Globus pallidus (tissue), 1 donor: ENCODE results near the gene PKM.
"Not testable (repeated sequence)": the region's sequence is repeated elsewhere in the genome, so short reads cannot be mapped to it uniquely, and the experiment has no call there.

Experiments used
- DNase-seq: peaks from one replicate; pipeline ENCODE4 v3.0.0-alpha.2; 2015; ENCODE audit warnings: low spot score

Gene PKM

DNA sequence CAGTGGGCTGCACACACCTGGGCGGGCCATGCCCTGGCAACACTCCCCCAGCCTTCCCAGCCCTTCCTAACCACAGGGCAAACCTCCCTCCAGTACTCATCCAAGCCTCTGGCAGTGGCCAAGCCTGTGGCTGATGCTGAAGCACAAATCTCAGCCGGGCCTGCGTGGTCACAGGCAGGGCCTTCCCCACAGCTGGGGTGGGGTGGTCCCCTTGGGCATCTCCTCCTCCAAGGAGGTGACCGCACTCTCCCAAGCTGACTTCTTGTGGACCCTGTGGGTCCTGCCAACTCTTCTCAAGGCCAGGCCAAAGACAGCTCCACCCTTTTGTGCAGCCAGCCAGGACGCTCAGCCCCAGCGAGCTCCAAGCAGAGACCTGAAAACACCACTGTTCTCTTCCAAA is 54.8 kb downstream of the PKM start:
- no peak for DNase-seq

DNA sequence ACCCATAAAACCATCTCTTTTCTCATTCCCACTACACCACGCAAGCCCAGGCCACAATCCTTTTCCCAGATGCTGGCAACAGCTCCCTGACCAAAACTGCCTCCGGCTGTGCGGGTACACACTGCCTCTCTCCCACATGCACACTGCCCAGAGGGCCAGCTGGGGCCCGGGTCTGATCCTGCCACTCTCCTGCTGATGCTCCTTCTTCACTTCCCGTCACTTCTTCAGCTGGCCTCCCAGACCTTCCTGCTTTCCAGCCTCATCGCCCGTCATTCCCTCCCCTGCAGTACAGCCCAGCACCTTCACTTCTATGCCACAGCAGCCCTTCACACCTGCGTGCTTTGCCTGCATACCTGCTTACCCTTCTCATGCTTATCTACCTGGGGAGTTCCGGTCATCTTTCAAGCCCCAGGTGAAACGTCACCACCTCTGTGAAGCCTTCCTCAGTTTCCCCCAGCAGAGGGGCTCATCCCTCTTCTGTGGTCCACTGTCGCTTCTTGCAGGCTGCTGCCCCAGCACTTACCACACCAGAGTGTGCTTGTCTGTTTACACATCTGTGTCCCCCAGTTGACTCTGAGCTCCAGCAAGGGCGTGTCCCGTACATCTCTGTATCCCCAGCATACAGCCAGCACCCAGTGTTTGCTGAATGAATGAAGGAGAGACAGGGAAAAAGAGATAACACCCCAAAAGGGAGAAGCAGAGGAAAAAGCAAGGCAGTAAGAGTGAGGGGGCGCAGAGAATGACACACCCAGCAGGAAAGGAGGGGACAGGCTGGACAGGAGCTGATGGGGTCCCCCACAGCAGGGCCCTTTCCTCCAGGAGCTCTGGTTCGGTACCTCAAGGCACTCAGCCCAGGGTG is 55.6 kb downstream of the PKM start:
- DNase-seq, result no peak

DNA sequence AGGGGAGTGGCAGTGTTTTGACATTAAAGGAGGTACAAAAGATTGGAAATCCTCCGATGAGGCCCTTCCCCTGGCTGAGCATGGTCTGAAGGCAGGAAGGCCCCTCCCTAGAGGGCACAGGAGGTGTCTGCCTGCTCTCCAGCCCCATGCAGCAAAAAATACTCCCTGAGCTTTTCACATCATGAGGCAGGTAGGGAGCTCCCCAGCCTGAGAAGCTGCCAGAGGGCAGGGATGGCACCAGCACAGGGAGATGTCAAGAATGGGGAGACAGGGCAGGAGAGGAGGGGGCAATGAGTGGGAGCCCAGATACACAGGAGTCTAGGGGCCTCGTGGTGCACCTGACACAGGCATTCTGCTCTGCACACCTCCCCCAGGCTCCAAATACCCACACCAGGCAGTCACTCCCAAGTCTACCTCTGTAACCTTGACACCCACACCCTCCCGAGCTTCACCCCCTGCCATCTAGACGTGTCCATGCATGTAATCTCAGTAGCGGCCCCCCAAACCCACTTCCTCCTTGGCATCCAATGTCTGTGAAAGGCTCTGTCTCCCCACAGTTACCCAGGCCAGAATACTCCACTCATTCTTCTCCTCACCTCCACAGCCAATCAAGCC is 56.3 kb downstream of the PKM start:
- no peak for DNase-seq

GRCh38 chr15:72173864-72174550 is 57.0 kb downstream of the PKM start:
- DNase-seq, result no peak

DNA sequence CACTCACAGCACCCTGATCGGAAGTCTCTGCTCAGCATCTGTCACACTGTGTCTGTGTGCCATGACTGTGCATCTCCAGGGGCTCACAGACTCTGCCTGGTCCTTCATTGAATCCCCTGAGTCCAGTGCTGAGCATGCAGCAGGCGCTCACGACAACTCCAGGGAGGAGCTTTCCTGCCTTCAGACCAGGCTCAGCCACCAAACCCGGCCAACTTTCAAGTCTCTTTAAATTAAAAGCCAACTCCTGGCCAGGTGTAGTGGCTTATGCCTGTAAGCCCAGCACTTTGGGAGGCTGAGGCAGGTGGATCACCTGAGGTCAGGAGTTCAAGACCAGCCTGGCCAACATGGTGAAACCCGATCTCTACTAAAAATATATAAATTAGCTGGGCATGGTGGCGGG is 57.6 kb downstream of the PKM start:
- no peak for DNase-seq

DNA sequence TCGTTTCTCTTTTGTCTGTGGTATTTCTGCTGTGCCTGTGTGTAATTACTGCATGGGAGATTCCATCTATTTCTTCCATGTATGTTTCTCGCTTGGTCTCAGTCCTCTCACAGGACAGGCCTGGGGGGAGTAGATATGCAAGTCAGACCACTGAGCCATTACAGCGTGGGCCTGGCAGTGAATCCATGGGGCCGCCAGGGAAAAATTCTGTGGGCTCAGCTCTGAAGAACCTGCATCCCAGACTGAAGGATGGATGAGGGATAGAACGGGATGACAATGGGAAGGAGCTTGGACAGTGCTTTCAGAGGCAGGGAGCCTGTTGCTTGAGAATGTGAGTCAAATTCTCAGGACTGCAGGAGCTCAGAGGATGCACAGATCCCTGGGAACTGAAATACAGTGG is 58.2 kb downstream of the PKM start:
- no peak for DNase-seq

GRCh38 chr15:72171978-72172377 is 59.0 kb downstream of the PKM start:
- not testable (repeated sequence) for DNase-seq

- DNase-seq, result no peak
Measured at GRCh38 chr15:72170691-72171090, 60.3 kb downstream of the PKM start.

DNA sequence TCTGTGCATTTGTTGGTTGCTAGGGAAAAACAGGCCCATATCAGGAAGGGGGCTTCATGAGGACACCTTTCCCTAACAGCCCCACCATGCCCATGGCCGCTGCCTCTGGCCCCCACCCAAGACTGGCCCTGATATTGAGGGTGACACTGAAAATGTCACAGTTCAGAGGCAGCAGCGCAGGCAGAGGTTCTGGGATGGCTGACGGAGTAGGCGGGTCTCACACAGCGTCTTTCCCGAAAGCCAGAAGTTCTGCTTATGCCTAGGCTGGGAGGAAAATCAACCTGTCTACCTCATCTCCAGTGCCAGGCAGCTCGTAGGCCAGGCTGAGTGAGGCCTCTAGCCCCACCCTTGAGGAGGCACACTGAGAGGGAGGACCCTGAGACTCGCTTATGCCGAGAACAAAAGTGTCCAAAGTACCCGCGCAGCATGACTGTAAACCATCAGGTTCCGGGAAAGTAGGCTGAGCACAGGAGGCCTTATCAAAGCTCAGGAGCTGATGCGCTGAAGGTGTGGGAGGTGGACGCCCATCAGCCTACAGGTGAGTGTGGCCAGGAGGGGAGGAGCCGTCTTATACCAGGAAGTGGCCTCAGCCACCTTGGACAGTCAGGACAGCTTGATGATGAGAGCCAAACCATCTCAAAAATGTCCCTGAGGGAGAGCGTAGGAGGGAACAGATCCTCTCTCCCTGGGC is 60.9 kb downstream of the PKM start:
- DNase-seq, result no peak

DNA sequence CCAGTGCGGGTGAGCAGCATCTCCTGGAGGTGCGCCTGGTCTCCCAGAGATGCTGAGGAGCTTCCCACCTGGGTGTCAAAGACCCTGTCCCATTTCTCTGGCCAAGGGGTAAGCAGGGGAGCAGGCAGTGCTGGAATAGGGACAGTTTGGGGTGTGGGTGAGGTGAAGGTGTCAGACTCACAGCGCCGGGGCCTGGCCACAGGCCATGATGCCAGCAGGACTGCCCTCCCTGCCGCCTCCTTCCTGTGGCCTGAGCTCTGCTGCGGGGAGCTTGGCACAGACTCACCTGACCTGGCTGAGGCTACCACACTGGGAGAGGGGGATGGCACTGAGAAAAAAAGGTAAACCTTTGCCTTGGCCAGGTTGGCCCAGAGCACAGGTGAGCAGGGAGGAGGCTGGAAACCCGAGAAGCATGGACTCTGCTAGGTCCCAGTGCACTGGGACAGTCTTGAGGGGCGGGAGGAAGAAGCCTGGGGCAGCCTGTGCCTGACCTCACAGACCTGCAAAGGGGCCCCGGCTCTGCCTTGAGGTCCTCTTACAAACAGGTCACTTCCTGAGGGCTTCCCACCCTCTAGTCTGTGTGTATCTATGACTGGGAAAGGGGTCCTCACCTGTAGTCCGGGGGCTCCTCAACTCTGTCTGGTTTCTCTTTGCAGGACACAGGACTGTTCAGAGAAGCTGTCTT is 61.6 kb downstream of the PKM start:
- no peak for DNase-seq

DNA sequence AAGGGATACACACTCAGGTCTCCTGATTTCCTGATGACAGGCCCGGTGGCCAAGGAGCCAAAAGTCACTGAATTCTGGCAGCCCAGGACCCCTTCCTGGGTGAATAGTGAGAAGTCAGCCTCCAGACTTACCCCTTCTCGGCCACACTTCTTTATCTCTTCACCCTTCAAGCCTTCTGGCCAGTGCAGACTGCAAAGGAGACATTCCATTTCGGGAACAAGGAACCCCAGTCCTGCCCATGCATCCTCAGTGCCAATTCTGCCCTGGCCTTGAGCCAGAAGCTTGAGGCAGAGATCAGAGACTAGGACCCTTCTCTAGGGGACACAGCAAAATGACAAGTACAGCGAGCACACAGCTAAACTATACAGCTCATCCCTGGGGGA is 62.2 kb downstream of the PKM start:
- no peak for DNase-seq

GRCh38 chr15:72168131-72168807 is 62.7 kb downstream of the PKM start:
- DNase-seq, result no peak

GRCh38 chr15:72167445-72167844 is 63.5 kb downstream of the PKM start:
- no peak for DNase-seq

DNA sequence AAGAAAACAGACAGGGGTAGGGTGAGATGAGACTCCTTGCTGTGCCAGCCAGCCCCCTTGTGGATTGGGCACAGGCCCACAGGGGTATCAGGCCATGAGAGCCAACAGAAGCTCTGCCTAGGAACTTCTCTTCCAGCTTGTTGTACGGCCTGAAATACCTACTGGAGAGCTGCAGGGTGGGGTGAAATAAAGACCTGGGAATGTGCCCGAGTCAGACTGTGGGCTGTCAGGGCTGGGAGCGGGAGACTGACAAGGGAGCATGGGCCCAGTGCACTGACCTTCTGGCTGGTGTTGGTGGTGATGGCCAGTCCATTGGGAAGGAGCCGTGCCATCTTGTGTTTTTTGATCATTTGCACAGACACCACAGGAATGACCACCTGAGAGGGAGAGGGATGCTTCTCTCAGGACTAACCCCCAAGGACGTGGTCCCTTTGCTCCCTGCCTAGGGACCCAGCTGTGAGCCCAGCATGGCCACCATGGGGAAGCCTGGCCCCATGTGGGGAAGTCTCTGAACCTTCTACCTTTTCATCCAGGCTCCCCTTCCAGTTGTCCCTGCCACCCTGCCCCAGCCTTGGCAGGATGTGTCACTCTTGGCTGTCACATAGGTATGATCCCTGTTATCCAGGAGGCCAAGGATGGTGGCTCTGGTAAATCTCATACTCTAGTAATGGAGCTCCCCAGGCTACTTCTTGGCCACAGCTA is 64.1 kb downstream of the PKM start:
- DNase-seq, result no peak

DNA sequence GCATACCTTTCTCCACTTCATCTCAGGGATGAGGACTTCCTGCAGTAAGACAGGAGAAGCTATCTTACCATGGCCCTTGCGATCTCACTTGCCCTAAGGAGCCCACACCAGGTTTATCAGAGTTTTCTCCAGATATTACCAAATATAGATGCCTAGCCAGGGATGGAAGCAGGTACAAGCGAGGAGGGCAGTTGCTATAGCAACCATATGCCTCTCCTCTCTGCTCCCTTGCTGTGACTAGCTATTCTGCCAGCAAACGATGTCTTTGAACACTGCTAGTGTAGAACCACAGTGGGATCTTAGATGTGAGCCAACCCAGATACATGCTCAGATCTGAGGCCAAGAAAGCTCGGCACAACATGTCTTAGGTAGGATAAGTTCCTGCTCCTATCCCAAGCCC is 67.3 kb downstream of the PKM start:
- DNase-seq, result no peak

- no peak for DNase-seq
Measured at GRCh38 chr15:72162569-72162968, 68.4 kb downstream of the PKM start.

- DNase-seq, result no peak
Measured at GRCh38 chr15:72161361-72162132, 69.4 kb downstream of the PKM start.

- DNase-seq, result no peak
Measured at GRCh38 chr15:72160696-72161245, 70.2 kb downstream of the PKM start.

GRCh38 chr15:72156928-72157327 is 74.1 kb downstream of the PKM start:
- DNase-seq, result no peak
